ENCODE data around the gene GCAT.

The GCAT gene

DNA sequence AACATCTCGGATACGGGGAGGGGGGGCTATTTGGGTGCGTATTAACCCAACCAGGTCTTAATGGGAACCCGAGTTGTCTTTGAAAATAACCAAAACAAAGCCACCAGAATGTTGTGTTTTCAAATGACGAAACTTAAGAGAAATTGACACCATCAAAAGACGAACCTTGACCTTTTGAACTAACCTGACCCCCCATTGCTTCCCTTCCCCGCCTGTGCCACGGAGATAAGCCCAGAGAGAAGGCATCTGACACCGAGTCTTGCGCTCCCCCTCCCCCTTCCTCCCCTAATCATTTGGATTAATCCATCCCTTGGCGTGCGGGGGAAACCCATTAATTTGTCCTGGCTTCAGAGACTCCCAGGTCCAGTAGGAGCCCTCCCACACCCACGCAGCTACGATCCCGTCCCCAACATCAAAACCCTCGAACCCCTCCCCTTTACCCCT lies 4.5 kb upstream of the GCAT start:
- intact Hi-C loops (cut with DNase I; ENCODE audit: low total_unique reads) = no loop called here
- no peaks in the 10 kb centered on the region for H3K9me3 ChIP-seq
- H3K27ac ChIP-seq = no peak overlapping the region
- no peak for TF ChIP-seq CTCF (IDR thresholded peaks at IDR 0.05)
- peak overlapping the region; percentile 52 to 66 for H3K4me3 ChIP-seq
- no peak for DNase-seq
- no peaks in the 10 kb centered on the region for H3K36me3 ChIP-seq
- H3K27me3 ChIP-seq = peaks cover 0 to 5% of the 10 kb centered on the region in 2 donors
- peaks cover 0 to 59% (median 40%) of the 10 kb centered on the region in 4 donors for H3K4me1 ChIP-seq

DNA sequence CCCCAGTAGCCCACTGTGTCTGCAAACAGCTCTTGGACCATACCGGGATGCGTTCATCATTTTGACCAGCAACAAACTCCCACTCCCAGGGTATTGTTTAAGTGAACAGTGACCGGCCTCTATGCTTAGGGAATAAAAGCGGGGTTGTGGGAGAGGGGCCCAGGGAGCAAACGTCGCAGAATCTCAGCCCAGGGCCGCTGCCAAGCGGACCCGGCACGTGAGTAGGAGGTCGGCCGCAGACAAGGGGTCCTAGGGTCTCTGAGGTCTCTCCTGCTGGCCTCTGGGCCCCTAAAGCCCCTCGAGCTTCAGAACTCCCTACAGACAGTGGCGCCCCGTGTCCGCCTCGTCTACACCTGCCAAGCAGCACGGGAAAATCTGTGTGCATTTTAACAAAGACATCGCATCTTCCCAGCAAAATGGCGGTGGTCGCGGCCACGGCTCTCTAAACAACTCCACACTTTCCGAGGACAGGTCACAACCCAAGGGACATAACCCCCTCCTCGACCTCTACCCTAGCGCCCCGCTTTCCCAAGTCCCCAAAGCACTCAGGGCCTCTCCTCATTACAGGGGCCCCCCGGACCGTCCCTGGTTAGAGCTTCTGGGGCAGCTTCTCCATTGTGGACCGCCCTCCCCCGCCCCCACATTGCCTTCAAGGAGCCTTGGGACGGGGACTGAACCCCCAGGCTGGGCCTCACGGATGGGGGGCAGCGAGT lies 3.9 kb upstream of the GCAT start:
- H3K4me3 ChIP-seq = peak overlapping the region; percentile 51 to 60
- no peak for TF ChIP-seq CTCF (IDR thresholded peaks at IDR 0.05)
- no peak for DNase-seq
- no peaks in the 10 kb centered on the region for H3K9me3 ChIP-seq
- H3K27me3 ChIP-seq = peaks cover 0 to 5% of the 10 kb centered on the region in 2 donors
- no peaks in the 10 kb centered on the region for H3K36me3 ChIP-seq
- intact Hi-C loops (cut with DNase I; ENCODE audit: low total_unique reads) = no loop called here
- peaks cover 0 to 64% (median 46%) of the 10 kb centered on the region in 4 donors for H3K4me1 ChIP-seq
- H3K27ac ChIP-seq = peak overlapping the region in 1 of 2 donors; percentile 83

GRCh38 chr22:37804352-37804880 lies 3.3 kb upstream of the GCAT start:
- TF ChIP-seq CTCF (IDR thresholded peaks at IDR 0.05) = no peak
- H3K4me3 ChIP-seq = peak overlapping the region; percentile 51 to 60
- H3K9me3 ChIP-seq = no peaks in the 10 kb centered on the region
- intact Hi-C loops (cut with DNase I; ENCODE audit: low total_unique reads) = no loop called here
- H3K27me3 ChIP-seq = peaks cover 0 to 5% of the 10 kb centered on the region in 2 donors
- H3K27ac ChIP-seq = peak overlapping the region; percentile 67 to 83
- peaks cover 0 to 71% (median 49%) of the 10 kb centered on the region in 4 donors for H3K4me1 ChIP-seq
- H3K36me3 ChIP-seq = no peaks in the 10 kb centered on the region
- no peak for DNase-seq

DNA sequence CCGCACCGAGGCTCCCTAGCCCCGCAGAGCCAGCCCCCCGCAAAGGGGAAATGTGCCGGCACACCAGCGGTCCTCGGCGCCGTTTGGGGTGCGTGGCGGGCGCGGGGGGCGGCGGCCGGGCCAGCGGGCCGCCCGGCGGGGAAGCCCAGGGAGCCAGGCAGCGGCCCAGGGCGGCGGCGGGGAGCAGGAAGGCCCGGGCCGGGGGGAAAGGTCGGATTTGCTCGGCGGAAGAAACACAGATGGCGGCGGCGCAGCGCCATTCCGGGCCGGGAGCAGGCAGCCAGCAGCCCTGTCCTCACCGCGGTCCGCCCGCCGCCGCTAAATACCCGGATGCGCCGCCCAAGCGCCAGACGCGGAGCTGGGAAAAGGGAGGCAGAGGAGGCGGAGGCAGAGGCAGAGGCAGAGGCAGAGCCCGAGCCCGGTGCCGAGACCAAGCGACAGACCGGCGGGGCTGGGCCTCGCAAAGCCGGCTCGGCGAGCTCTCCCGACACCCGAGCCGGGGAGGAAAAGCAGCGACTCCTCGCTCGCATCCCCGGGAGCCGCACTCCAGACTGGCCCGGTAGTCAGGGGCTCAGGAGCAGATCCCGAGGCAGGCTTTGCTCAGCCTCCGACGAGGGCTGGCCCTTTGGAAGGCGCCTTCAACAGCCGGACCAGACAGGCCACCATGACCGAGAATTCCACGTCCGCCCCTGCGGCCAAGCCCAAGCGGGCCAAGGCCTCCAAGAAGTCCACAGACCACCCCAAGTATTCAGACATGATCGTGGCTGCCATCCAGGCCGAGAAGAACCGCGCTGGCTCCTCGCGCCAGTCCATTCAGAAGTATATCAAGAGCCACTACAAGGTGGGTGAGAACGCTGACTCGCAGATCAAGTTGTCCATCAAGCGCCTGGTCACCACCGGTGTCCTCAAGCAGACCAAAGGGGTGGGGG lies 2.6 kb upstream of the GCAT start:
- peaks cover 0 to 5% of the 10 kb centered on the region in 2 donors for H3K27me3 ChIP-seq
- peak overlapping the region; percentile 67 to 83 for H3K27ac ChIP-seq
- no peak for TF ChIP-seq CTCF (IDR thresholded peaks at IDR 0.05)
- H3K4me1 ChIP-seq = peaks cover 0 to 71% (median 49%) of the 10 kb centered on the region in 4 donors
- intact Hi-C loops (cut with DNase I; ENCODE audit: low total_unique reads) = no loop called here
- peak overlapping the region; percentile 51 to 60 for H3K4me3 ChIP-seq
- no peaks in the 10 kb centered on the region for H3K9me3 ChIP-seq
- peak; percentile 84 to 94 for DNase-seq
- H3K36me3 ChIP-seq = no peaks in the 10 kb centered on the region

- TF ChIP-seq CTCF (IDR thresholded peaks at IDR 0.05) = no peak
- DNase-seq = no peak
- H3K9me3 ChIP-seq = no peaks in the 10 kb centered on the region
- no peaks in the 10 kb centered on the region for H3K36me3 ChIP-seq
- intact Hi-C loops (cut with DNase I; ENCODE audit: low total_unique reads) = no loop called here
- peak overlapping the region; percentile 67 to 83 for H3K27ac ChIP-seq
- H3K4me1 ChIP-seq = peaks cover 0 to 71% (median 49%) of the 10 kb centered on the region in 4 donors
- peaks cover 0 to 5% of the 10 kb centered on the region in 2 donors for H3K27me3 ChIP-seq
- H3K4me3 ChIP-seq = peak overlapping the region; percentile 51 to 60
These were observed 1.9 kb upstream of the GCAT start for GRCh38 chr22:37805810-37806277.

Data from tibial artery (tissue), 4 donors.